AG09309 (cell line): ENCODE data around the gene PLD1.

Source experiments
- DNase-seq: peaks from one replicate; pipeline ENCODE4 v3.0.0-alpha.2; 2010; ENCODE audit warnings: low read depth
- H3K4me3 ChIP-seq: 2 replicates; pipeline ENCODE4 v1.5.1; 2011; ENCODE audit warnings: mild to moderate bottlenecking, low read depth, low read length, moderate library complexity; ENCODE audit not compliant: control insufficient read depth
- TF ChIP-seq, protein P1 (sequence below): IDR thresholded peaks from 2 replicates; pipeline ENCODE4 v1.5.1; 2011; ENCODE audit warnings: mild to moderate bottlenecking, low read depth, low read length, inconsistent platforms; ENCODE audit not compliant: insufficient read depth, control insufficient read depth; ENCODE audit errors: missing control alignments

Gene PLD1

DNA sequence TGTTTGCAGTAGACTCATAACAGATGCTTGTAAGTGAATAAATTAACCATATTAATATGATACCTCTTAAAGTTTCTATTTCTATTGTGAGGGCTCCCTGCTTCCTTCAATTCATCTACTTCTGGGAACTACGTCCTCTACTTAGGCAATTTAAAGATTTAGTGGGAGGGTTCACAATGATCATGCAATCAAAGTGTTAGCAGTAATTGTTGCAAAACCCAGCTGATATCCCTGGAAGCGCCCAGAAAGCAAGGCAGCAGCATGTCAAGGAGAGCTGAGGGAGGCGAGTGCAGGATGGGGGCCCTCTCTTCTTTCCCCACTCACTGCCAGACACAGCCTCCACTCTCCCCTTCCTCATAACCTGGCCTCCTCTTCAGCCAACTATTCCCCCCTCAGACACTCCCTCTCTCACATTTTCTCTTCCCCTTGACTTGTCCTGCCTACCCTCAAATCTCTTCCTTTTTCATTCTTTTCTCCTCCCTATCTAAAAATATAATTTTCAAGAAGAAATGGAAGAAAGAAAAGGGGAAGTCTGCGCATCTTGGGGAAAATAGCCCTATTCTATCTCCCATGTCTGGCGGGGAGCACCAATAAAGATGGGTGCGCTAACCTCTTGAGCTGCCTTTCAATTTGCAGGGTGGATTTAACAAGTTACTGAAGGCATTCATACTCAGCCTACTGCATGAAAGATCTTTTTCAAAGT lies 39.5 kb upstream of the PLD1 start:
- TF ChIP-seq, protein P1, sequence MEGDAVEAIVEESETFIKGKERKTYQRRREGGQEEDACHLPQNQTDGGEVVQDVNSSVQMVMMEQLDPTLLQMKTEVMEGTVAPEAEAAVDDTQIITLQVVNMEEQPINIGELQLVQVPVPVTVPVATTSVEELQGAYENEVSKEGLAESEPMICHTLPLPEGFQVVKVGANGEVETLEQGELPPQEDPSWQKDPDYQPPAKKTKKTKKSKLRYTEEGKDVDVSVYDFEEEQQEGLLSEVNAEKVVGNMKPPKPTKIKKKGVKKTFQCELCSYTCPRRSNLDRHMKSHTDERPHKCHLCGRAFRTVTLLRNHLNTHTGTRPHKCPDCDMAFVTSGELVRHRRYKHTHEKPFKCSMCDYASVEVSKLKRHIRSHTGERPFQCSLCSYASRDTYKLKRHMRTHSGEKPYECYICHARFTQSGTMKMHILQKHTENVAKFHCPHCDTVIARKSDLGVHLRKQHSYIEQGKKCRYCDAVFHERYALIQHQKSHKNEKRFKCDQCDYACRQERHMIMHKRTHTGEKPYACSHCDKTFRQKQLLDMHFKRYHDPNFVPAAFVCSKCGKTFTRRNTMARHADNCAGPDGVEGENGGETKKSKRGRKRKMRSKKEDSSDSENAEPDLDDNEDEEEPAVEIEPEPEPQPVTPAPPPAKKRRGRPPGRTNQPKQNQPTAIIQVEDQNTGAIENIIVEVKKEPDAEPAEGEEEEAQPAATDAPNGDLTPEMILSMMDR = no peak
- DNase-seq = no peak
- H3K4me3 ChIP-seq = no peak overlapping the region

DNA sequence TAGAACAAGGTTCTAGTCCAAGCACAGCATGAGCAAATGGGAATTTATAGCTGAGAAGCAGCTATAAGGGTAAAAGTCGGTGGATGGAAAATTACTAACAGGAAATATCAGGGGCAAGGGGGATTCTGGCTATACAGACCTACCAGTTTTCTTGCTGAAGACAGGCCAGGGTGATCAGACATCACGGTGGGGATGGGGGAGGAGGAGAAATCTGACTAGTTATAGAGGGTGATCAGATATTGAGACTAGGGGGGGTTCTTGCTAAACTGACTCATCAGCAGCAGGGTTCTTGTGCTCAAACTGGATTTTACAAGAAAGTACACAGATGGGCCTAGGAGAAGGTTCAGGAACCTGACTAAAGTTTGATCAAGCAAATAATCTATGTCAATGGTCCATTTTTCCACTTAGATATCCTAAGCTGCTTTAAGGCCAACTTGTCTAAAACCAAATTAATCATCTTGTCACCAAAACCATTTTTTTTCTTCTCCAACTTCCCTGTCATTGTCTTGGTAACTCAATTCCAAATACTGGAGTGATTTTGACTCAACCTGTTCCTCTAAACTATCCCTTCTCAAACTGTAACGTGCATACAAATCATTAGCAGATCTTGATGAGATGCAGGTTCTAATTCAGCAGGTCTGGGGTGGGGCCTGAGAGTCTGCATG lies 37.4 kb upstream of the PLD1 start:
- H3K4me3 ChIP-seq = no peak overlapping the region
- TF ChIP-seq, protein P1 = no peak

DNA sequence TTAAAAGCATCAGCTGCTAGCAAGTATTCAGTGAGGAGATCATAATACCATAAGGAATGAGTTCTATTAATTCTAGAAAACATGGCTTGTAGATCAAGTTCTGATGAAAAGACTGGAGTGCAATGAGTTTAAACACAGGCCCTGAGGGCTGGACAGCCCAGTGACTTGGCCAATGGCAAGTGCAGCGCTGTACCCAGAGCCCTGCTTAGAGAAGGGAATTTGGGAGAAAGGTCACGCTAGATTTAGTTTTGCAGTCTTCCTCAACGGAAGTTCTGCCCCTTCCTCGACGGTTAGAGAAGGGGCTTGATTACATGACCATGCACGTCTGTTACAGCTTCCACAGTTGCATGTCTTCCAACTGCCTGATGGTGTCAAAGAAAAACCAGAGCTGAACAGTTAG lies 36.9 kb upstream of the PLD1 start:
- DNase-seq = no peak
- TF ChIP-seq, protein P1 = no peak
- H3K4me3 ChIP-seq = no peak overlapping the region

More for the DNA sequence above, 37.4 kb upstream of the PLD1 start:
- DNase-seq = no peak

DNA sequence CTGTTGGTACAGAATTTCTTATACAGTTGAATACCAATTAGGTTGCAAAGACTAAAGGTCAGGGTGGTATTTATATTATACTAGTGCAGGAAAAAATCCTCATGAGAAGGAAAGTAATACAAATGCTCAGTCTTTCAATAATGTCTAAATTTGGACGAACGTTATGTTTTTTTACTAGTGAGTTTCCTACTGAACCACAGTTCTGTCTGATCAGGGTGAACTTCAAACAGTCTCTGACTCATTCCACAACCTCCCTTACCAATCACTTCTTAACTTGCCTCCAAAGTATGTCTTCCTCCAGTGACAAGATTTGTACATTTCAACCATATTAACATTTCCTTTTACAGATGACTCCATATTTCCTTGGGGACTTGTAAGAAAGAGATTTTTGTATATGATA lies 36.3 kb upstream of the PLD1 start:
- no peak for DNase-seq
- TF ChIP-seq, protein P1 = no peak
- no peak overlapping the region for H3K4me3 ChIP-seq

DNA sequence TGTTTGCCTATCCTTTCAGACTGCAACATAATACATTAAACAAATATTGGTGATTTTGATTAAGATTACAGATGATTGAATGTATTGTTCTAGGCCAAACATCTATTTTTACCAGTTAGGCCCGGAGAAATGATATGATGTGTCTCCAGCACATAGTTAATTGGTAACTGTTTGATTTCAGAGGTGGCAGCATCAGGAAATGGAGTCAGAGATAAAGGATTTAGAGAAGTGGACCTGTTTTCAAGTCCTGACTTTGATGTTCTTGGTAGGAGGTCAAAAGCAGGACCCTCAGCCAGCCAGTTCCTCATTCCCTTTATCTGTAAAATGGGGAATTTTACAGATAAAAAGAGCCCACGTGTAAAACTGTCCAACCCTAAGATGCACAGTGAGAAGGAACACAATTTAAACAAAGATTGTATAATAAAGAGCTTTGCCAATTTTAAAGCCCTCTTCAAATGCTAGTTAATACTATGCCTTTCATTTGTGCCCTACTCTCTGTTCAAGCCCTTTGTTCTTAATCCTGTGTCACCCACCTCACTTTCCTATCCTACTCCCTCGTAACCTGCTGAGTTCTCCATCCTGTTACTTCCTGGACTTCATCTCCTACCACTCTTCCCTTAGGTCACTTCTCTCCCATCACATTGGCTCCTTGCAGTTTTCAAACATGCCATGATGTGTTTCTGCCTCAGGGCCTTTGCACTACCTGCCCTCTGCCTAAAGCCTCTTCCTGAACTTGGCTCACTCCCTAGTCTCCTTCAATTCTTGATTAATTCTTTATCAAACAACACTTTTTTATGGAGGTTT lies 35.4 kb upstream of the PLD1 start:
- TF ChIP-seq, protein P1 = no peak
- H3K4me3 ChIP-seq = no peak overlapping the region
- no peak for DNase-seq

DNA sequence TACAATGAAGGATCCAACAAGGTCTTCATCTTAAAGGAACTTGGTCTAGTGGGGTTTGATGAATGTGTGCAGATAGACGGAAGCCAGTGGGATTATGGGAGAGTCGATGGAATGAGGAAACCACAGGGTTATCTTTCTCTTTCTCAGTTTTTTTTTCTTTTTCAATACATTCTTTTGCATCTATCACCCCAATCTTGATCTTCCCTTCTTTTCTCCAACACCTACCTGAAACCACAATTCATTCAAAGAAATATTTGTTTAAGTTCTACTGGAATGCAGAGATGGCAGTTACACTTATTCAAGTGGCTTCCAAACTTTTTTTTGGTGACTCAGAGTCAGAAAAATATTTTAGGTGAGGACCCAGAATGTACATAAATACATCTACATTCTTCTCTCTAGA lies 34.6 kb upstream of the PLD1 start:
- no peak for DNase-seq
- TF ChIP-seq, protein P1 = no peak
- H3K4me3 ChIP-seq = no peak overlapping the region
